ENCODE data around the gene PIK3AP1. TPM values are rescaled to one million over a fixed set of nuclear protein-coding genes. Genes with fewer than 3 reads are reported as not detected.

PIK3AP1 gene
- total and polyA plus RNA-seq, 10 of the 15 experiments (the other 5 are each of a cell fraction or from before 2014, with no cell fraction given) = 26.2 to 306 (median 119) TPM

GRCh38 chr10:96577069-96577468, 143.2 kb downstream of the PIK3AP1 start (continued):
- no peak for TF ChIP-seq ZBTB33 (IDR thresholded peaks at IDR 0.05)
- TF ChIP-seq SP1 (IDR thresholded peaks at IDR 0.05; ENCODE audit: low read depth, low read length) = no peak
- no peak for TF ChIP-seq RFX5 (IDR thresholded peaks at IDR 0.05; ENCODE audit: low read depth, low read length)
- no peak for TF ChIP-seq IRF3 (IDR thresholded peaks at IDR 0.05)
- no peak for TF ChIP-seq RELB (IDR thresholded peaks at IDR 0.05; ENCODE audit: low read depth)
- no peak for TF ChIP-seq RAD21 (IDR thresholded peaks at IDR 0.05; ENCODE audit: insufficient read depth, low read depth, low read length)
- TF ChIP-seq ELK1 (IDR thresholded peaks at IDR 0.05; ENCODE audit: low read depth, low read length) = no peak
- no peak for TF ChIP-seq RBBP5 (conservative IDR thresholded peaks at IDR 0.05)
- no peak for TF ChIP-seq GABPA (IDR thresholded peaks at IDR 0.05; ENCODE audit: low read depth)

All from GM12878 (cell line).